Epidermal melanocyte (primary cell): ENCODE data around the gene FLNB.

ENCODE experiments used
- DNase-seq: peaks from one replicate; pipeline ENCODE4 v3.0.0; 2011; ENCODE audit warnings: low spot score; ENCODE audit not compliant: insufficient read length

FLNB gene

GRCh38 chr3:58178528-58179234, 170.5 kb downstream of the FLNB start:
- no peak for DNase-seq

GRCh38 chr3:58179235-58180098, 171.2 kb downstream of the FLNB start:
- DNase-seq: no peak

GRCh38 chr3:58180099-58180880, 172.1 kb downstream of the FLNB start:
- no peak for DNase-seq

- no peak for DNase-seq
Observed at GRCh38 chr3:58180940-58181587, 172.8 kb downstream of the FLNB start.

GRCh38 chr3:58183221-58183620, 175.0 kb downstream of the FLNB start:
- DNase-seq: no peak

- no peak for DNase-seq
Observed at GRCh38 chr3:58183891-58184290, 175.7 kb downstream of the FLNB start.

- no peak for DNase-seq
Observed at GRCh38 chr3:58184309-58184981, 176.2 kb downstream of the FLNB start.

- DNase-seq: no peak
Observed at GRCh38 chr3:58184982-58185360, 176.7 kb downstream of the FLNB start.

GRCh38 chr3:58188173-58188564, 179.9 kb downstream of the FLNB start:
- DNase-seq: no peak

- no peak for DNase-seq
Observed at GRCh38 chr3:58188921-58189451, 180.8 kb downstream of the FLNB start.

GRCh38 chr3:58189691-58190090, 181.5 kb downstream of the FLNB start:
- no peak for DNase-seq

- DNase-seq: no peak
Observed at GRCh38 chr3:58190291-58190690, 182.1 kb downstream of the FLNB start.

- no peak for DNase-seq
Observed at GRCh38 chr3:58190882-58191281, 182.7 kb downstream of the FLNB start.

- no peak for DNase-seq
Observed at GRCh38 chr3:58191361-58191991, 183.3 kb downstream of the FLNB start.

- no peak for DNase-seq
Observed at GRCh38 chr3:58192069-58192468, 183.8 kb downstream of the FLNB start.

- no peak for DNase-seq
Observed at GRCh38 chr3:58193682-58194407, 185.6 kb downstream of the FLNB start.

GRCh38 chr3:58197588-58197987, 189.4 kb downstream of the FLNB start:
- no peak for DNase-seq

GRCh38 chr3:58198362-58198761, 190.1 kb downstream of the FLNB start:
- DNase-seq: no peak

GRCh38 chr3:58198804-58199203, 190.6 kb downstream of the FLNB start:
- DNase-seq: no peak
